ENCODE measurements around the gene MTHFR. TPM values are rescaled to one million over a fixed set of nuclear protein-coding genes. Genes with fewer than 3 reads are reported as not detected.

MTHFR gene
- total RNA-seq, 1 experiment from 2014 or later: 18.2 TPM

- no peak overlapping the region for H3K9ac ChIP-seq (ENCODE audit: extremely low read depth, insufficient read length, low read length)
- no peaks in the 10 kb centered on the region for H3K27me3 ChIP-seq (ENCODE audit: insufficient read depth, low read length)
- H2AK5ac ChIP-seq (ENCODE audit: insufficient read length, low read length): no peak overlapping the region
- H4K5ac ChIP-seq (ENCODE audit: insufficient read length, low read depth, low read length): no peak overlapping the region
- H3K23me2 ChIP-seq (ENCODE audit: insufficient read length, low read depth, low read length, poor library complexity, severe bottlenecking): no peaks in the 10 kb centered on the region
- no peak overlapping the region for H2BK20ac ChIP-seq (ENCODE audit: low read depth, low read length, poor library complexity, severe bottlenecking)
- no peak overlapping the region for H2BK120ac ChIP-seq (ENCODE audit: low read depth, low read length, poor library complexity, severe bottlenecking)
- H3K27ac ChIP-seq (ENCODE audit: insufficient read length, low read depth, low read length): no peak overlapping the region
- Mint-ChIP-seq H3K4me3 (no peak overlapping the region), H3K4me1 (peaks cover 19 to 25% of the 10 kb centered on the region in 2 experiments), H3K9me3 (no peaks in the 10 kb centered on the region), H3K27me3 (ENCODE audit: low read depth) (no peaks in the 10 kb centered on the region), H3K27ac (peak overlapping the region in 2 of 3 experiments; percentile 61 to 78; a peak in 4 of 7 replicates), H3K36me3 (ENCODE audit: insufficient read depth in 1 of 3, low read depth in 3 of 3) (peaks cover 9 to 31% (median 28%) of the 10 kb centered on the region in 3 experiments; a peak in 6 of 7 replicates)
- H3K56ac ChIP-seq (ENCODE audit: insufficient read length, low read depth, low read length): no peak overlapping the region
- TF ChIP-seq, protein P1, sequence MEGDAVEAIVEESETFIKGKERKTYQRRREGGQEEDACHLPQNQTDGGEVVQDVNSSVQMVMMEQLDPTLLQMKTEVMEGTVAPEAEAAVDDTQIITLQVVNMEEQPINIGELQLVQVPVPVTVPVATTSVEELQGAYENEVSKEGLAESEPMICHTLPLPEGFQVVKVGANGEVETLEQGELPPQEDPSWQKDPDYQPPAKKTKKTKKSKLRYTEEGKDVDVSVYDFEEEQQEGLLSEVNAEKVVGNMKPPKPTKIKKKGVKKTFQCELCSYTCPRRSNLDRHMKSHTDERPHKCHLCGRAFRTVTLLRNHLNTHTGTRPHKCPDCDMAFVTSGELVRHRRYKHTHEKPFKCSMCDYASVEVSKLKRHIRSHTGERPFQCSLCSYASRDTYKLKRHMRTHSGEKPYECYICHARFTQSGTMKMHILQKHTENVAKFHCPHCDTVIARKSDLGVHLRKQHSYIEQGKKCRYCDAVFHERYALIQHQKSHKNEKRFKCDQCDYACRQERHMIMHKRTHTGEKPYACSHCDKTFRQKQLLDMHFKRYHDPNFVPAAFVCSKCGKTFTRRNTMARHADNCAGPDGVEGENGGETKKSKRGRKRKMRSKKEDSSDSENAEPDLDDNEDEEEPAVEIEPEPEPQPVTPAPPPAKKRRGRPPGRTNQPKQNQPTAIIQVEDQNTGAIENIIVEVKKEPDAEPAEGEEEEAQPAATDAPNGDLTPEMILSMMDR (conservative IDR thresholded peaks at IDR 0.05): no peak
- no peak overlapping the region for H3K4me2 ChIP-seq (ENCODE audit: insufficient read depth, insufficient read length, low read length)
- no peak overlapping the region for H2BK12ac ChIP-seq (ENCODE audit: insufficient read length, low read depth, low read length)
- no peaks in the 10 kb centered on the region for H3K9me3 ChIP-seq (ENCODE audit: control insufficient read depth, low read depth, low read length)
- no peaks in the 10 kb centered on the region for H3K79me1 ChIP-seq (ENCODE audit: insufficient read depth, low read depth, low read length, poor library complexity, severe bottlenecking)
- H3T11ph ChIP-seq (ENCODE audit: low read length): no peak overlapping the region
- H4K20me1 ChIP-seq (ENCODE audit: control insufficient read depth, insufficient read depth, insufficient read length): no peaks in the 10 kb centered on the region
- no peak for DNase-seq
- H3K14ac ChIP-seq (ENCODE audit: insufficient read depth, low read length): no peak overlapping the region
- no CpG with 5 or more reads among the region's 20 CpGs for WGBS (ENCODE audit: extremely low coverage, insufficient read length, low lambda C conversion rate)
- H3K4me1 ChIP-seq (ENCODE audit: insufficient read depth, low read length): peaks cover 5% of the 10 kb centered on the region; the same call in 1 of the 2 replicates
- no peak overlapping the region for H3K4ac ChIP-seq (ENCODE audit: low read depth, low read length)
- H4K8ac ChIP-seq (replicated peaks; ENCODE audit: insufficient read length, low read depth, low read length): no peak overlapping the region
- no peak overlapping the region for H4K91ac ChIP-seq (ENCODE audit: insufficient read length, low read depth, low read length)
- H2AFZ ChIP-seq (ENCODE audit: low read length): no peak overlapping the region
- no peak overlapping the region for H2BK5ac ChIP-seq (ENCODE audit: insufficient read length, low read length)
- no peak overlapping the region for H2BK15ac ChIP-seq (ENCODE audit: low read depth, low read length)
- no peaks in the 10 kb centered on the region for H3K79me2 ChIP-seq (ENCODE audit: insufficient read depth, low read length)
- no peak overlapping the region for H3K23ac ChIP-seq (ENCODE audit: insufficient read length, low read depth, low read length)
- no peak overlapping the region for H3K18ac ChIP-seq (ENCODE audit: insufficient read length, low read depth, low read length)
These were observed 15.5 kb downstream of the MTHFR start for GRCh38 chr1:11790101-11790879.
